ENCODE measurements around the gene FLNB. TPM values are rescaled to one million over a fixed set of nuclear protein-coding genes. Genes with fewer than 3 reads are reported as not detected.

FLNB gene
- total RNA-seq, 2 donors from 2014 or later, result 246 to 362 TPM

DNA sequence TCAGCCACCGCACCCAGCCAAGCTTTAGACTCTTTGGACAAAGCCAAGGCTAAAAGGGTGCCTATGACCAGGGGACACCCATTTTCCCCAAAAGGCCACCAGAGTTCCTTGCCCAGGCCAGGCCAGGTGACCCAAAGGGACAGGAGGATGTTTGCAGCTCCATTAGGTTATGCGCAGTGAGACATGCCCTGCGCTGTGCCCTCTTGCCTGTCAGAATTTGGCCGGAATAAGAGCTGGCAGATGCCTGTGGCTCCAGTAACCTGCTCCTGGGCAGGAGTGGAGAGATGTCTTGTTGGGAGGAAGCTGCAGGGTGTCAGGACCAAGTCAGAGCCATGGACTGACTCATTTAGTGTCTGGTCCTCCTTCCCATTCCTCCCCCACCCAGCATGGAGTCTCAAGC is 182.1 kb downstream of the FLNB start:
- Histone ChIP-seq H3K4me1 (no peaks in the 10 kb centered on the region), H3K4me3 (no peak overlapping the region), H3K36me3 (no peaks in the 10 kb centered on the region), H3K27me3 (no peaks in the 10 kb centered on the region), H3K27ac (no peak overlapping the region), H3K9me3 (no peaks in the 10 kb centered on the region), H3K9ac (ENCODE audit: low read depth in 2 of 2, low read length in 2 of 2) (no peak overlapping the region)
- TF ChIP-seq, protein P1, sequence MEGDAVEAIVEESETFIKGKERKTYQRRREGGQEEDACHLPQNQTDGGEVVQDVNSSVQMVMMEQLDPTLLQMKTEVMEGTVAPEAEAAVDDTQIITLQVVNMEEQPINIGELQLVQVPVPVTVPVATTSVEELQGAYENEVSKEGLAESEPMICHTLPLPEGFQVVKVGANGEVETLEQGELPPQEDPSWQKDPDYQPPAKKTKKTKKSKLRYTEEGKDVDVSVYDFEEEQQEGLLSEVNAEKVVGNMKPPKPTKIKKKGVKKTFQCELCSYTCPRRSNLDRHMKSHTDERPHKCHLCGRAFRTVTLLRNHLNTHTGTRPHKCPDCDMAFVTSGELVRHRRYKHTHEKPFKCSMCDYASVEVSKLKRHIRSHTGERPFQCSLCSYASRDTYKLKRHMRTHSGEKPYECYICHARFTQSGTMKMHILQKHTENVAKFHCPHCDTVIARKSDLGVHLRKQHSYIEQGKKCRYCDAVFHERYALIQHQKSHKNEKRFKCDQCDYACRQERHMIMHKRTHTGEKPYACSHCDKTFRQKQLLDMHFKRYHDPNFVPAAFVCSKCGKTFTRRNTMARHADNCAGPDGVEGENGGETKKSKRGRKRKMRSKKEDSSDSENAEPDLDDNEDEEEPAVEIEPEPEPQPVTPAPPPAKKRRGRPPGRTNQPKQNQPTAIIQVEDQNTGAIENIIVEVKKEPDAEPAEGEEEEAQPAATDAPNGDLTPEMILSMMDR (IDR thresholded peaks at IDR 0.05), result no peak
- intact Hi-C loops (cut with DNase I), result no loop called here
- no peak for DNase-seq

DNA sequence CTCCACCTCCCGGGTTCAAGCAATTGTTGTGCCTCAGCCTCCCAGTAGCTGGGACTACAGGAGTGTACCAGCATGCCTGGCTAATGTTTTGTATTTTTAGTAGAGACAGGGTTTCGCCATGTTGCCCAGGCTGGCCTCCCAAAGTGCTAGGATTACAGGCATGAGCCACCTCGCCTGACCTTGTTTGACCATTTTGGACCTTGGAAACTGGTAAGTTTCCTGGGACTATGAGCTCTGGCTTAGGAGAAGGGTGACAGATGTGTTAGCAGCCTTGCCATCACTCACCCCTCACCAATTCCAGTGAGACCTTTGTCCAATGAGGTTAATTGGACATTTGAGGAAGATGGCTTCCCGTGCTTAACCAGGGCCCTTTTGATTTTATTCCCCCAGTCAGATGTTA is 182.7 kb downstream of the FLNB start:
- intact Hi-C loops (cut with DNase I), result no loop called here
- Histone ChIP-seq H3K9me3 (no peaks in the 10 kb centered on the region), H3K27ac (no peak overlapping the region), H3K4me1 (no peaks in the 10 kb centered on the region), H3K4me3 (no peak overlapping the region), H3K36me3 (no peaks in the 10 kb centered on the region), H3K9ac (ENCODE audit: low read depth in 2 of 2, low read length in 2 of 2) (no peak overlapping the region), H3K27me3 (no peaks in the 10 kb centered on the region)
- TF ChIP-seq, protein P1 (IDR thresholded peaks at IDR 0.05), result no peak
- no peak for DNase-seq

DNA sequence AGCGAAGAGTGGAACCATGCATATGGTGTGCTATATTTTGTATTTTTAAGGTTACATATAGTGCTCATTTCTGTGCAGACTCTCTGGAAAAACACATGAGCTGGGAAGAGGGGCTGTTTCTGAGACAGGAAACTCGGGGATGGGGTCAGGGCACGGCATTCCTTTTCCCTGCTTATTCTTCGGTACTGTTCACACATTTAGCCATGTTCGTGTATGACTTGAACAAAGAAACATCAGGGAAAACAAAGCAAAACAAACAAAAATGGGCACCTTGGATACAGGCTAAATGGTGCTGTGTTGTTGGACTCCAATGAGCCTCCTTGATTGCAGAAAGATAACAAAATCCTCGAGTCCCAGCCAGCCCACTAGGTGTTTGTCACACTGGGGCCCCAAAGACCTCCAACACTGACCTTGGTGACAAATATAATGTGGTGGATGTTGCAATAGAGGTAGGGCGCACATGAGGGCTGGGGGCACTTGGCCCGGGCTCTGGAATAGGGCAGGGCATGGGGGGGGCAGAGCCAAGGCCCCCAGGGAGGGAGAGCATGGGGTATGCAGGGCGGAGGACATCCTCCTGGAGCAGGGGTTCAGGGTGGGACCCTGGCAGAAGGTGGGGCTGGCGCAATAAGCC is 183.3 kb downstream of the FLNB start:
- Histone ChIP-seq H3K4me1 (no peaks in the 10 kb centered on the region), H3K9ac (ENCODE audit: low read depth in 2 of 2, low read length in 2 of 2) (no peak overlapping the region), H3K9me3 (no peaks in the 10 kb centered on the region), H3K4me3 (no peak overlapping the region), H3K27me3 (no peaks in the 10 kb centered on the region), H3K27ac (no peak overlapping the region), H3K36me3 (no peaks in the 10 kb centered on the region)
- intact Hi-C loops (cut with DNase I), result no loop called here
- DNase-seq, result no peak
- TF ChIP-seq, protein P1 (IDR thresholded peaks at IDR 0.05), result no peak

DNA sequence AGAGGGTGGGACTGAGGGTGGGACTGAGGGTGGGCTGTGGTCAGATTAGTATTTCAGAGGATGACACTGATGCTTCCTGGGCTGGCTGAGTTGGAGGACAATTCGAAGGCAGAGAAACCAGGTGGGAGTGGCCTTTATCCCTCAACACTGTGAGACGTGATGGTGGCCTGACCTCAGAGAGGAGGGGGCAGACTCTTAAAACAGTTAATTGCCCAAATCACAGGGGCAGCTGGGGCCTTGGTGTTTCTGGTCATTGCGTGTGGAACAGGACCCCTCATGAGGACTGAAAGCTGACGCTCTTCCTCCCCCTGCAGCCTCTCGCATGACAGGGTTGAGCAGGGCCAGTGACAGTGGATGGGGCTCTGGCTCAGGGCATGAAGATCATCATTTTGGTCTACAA is 183.8 kb downstream of the FLNB start:
- DNase-seq, result no peak
- Histone ChIP-seq H3K9ac (ENCODE audit: low read depth in 2 of 2, low read length in 2 of 2) (no peak overlapping the region), H3K4me1 (no peaks in the 10 kb centered on the region), H3K27me3 (no peaks in the 10 kb centered on the region), H3K4me3 (no peak overlapping the region), H3K36me3 (no peaks in the 10 kb centered on the region), H3K9me3 (no peaks in the 10 kb centered on the region), H3K27ac (no peak overlapping the region)
- intact Hi-C loops (cut with DNase I), result no loop called here
- TF ChIP-seq, protein P1 (IDR thresholded peaks at IDR 0.05), result no peak

DNA sequence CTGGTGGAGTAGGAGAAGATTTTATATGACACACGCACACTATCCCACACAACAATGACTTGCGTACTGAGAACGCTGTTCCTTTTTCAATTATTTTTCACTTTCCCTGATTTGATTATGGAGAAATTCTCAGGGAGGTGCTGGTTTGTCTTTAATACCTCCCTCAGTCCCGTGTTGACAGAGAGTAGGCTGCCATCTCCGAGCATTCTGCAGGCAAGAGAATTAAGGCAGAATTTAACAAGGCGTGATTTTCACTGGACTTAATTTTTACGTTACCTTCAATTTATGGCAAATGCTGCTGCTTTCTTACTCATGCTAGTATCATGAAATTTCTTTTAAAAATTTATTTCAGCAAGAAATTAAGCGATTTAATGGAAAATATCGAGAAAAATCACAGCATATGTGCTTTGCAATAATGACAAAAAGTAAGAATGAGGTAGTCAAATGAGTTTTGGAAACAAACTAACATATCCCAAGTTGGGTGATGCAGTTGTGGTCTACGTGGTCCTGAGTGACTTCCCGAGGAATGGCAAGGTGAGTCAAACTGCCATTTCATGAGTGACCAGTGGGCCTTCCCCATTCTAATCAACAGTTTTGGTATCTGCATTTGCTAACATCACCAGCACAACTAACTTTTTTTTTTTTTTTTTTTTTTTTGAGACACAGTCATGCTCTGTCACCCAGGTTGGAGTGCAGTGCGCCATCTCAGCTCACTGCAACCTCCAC is 185.6 kb downstream of the FLNB start:
- DNase-seq, result no peak
- TF ChIP-seq, protein P1 (IDR thresholded peaks at IDR 0.05), result no peak
- H3K36me3 ChIP-seq, result no peaks in the 10 kb centered on the region
- H3K27ac ChIP-seq, result no peak overlapping the region
- no peaks in the 10 kb centered on the region for H3K9me3 ChIP-seq
- H3K9ac ChIP-seq (ENCODE audit: low read depth in 2 of 2, low read length in 2 of 2), result no peak overlapping the region
- intact Hi-C loops (cut with DNase I), result no loop called here
- no peak overlapping the region for H3K4me3 ChIP-seq
- H3K4me1 ChIP-seq, result no peaks in the 10 kb centered on the region
- H3K27me3 ChIP-seq, result no peaks in the 10 kb centered on the region
